GM12801 (cell line): Measurements from ENCODE around the gene SOWAHD.

ENCODE experiments used
- TF ChIP-seq, protein P1 (sequence below): IDR thresholded peaks from one replicate; pipeline ENCODE4 v1.5.1; 2011; ENCODE audit warnings: control low read depth; ENCODE audit not compliant: insufficient read length; ENCODE audit errors: extremely low read depth

SOWAHD gene

DNA sequence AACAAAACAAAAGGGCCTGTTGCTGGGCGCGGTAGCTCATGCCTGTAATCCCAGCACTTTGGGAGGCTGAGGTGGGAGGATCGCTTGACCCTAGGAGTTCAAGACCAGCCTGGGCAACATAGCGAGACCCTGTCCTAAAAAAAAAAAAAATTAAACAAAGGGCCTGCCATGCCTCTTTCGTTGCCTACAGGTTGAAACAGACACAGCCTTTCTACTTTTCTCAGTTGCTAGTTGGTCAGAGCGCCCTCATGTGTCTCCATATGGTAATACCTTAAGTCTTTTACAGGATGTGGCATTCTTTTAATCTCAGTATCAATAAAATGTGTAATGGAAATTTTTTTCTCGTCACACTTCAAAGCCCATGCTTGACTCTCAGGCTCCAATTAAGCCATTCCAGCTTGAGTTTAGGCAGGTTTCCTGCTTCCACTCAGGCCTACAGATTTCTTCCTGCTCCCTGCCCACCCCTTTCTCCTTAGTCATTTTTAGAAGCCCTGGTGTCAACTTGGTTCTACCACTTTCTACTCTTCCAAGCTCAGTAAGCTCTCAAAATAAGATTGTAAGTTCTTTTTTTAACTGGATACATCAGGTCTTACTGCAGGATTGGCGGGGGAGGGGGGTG, 4.6 kb upstream of the SOWAHD start:
- TF ChIP-seq, protein P1, sequence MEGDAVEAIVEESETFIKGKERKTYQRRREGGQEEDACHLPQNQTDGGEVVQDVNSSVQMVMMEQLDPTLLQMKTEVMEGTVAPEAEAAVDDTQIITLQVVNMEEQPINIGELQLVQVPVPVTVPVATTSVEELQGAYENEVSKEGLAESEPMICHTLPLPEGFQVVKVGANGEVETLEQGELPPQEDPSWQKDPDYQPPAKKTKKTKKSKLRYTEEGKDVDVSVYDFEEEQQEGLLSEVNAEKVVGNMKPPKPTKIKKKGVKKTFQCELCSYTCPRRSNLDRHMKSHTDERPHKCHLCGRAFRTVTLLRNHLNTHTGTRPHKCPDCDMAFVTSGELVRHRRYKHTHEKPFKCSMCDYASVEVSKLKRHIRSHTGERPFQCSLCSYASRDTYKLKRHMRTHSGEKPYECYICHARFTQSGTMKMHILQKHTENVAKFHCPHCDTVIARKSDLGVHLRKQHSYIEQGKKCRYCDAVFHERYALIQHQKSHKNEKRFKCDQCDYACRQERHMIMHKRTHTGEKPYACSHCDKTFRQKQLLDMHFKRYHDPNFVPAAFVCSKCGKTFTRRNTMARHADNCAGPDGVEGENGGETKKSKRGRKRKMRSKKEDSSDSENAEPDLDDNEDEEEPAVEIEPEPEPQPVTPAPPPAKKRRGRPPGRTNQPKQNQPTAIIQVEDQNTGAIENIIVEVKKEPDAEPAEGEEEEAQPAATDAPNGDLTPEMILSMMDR: no peak

DNA sequence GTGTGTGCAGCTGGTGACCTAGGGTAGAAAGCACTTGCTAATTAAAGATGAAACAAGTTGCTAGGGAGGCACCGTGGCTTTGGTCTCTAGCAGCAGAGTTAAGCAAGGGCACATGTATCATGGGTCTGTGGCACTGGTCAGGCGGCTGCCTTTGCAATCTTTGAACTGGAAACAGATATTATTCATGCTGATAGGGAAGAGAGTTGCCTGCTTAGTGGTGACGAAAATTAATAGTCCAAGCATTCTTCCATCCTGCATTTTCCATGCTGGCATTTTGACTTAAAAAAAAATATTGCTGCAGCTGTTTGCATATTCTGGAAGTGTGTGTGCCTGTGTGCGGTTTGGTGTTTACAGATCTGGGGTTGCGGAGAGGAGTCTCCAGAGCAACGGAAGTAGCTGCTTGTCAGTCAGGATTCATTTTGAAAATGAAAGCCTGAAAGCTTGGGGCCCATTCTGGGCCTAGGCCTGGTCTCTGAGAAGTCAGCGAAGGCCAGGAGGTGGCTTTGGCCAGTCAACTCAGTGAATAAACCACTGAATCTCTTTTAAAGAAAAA, 2.3 kb upstream of the SOWAHD start:
- TF ChIP-seq, protein P1: no peak

DNA sequence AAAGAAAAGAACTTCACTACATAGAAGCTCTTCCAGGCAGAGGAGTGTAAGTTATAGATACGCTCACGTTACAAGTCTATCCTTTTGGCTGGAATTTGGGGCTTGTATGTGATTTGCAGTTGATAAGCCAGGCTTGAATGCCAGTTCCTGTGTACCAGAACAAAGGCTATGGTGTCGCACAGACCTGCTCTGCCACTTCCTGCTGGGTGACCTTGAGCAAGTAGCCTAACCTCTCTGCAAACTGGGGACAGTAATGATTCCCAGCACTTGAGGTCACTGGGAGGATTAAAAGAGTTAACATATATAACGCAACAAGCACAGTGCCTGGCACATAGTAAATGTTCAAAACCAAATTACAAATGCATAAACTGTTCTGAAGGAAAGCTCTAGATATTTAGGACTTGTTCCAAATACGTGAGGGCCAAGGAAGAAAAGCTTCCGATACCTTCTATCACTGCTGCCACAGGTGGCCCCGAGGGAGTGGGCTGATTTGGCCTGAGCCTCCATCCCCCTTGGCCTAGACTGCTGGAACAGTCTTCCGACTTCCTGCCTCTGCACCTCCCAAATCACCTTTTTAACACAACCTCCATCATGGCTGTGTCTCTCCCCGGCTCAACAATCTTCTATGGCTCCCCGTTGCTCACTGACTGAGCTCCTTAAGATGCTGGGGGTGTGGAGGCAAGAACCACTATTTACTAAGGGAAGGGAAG, 1.3 kb upstream of the SOWAHD start:
- TF ChIP-seq, protein P1: no peak

DNA sequence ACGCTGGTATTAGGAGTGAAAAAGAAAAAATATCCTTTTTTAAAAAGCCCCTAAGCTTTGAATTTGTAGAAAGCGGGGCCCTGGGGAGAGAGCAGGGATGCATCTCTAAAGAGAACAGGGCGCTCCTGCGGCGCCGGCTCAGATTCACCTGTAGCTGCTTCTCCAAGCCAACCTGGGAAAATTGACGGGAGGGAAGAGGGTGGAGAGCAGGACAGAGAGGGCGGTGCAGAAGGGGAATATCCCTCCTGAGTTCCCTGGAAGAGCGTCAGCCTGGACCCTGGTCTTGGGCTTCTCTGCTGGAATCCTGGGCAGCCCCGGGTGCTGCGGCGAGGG, 776 bp upstream of the SOWAHD start:
- TF ChIP-seq, protein P1: no peak

DNA sequence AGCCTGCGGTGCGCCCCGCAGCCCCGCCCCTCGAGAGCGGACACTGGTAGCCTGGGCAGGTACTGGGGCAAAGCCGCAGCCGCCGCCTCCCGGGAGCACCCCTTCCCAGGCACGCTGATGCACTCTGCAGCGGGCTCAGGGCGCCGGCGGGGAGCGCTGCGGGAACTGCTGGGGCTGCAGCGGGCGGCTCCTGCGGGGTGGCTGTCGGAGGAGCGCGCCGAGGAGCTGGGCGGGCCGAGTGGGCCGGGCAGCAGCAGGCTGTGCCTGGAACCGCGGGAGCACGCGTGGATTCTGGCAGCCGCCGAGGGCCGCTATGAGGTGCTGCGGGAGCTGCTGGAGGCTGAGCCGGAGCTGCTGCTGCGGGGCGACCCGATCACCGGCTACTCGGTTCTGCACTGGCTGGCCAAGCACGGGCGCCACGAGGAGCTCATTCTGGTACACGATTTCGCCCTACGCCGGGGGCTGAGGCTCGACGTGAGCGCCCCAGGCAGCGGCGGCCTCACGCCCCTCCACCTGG, 401 bp downstream of the SOWAHD start:
- TF ChIP-seq, protein P1: no peak

DNA sequence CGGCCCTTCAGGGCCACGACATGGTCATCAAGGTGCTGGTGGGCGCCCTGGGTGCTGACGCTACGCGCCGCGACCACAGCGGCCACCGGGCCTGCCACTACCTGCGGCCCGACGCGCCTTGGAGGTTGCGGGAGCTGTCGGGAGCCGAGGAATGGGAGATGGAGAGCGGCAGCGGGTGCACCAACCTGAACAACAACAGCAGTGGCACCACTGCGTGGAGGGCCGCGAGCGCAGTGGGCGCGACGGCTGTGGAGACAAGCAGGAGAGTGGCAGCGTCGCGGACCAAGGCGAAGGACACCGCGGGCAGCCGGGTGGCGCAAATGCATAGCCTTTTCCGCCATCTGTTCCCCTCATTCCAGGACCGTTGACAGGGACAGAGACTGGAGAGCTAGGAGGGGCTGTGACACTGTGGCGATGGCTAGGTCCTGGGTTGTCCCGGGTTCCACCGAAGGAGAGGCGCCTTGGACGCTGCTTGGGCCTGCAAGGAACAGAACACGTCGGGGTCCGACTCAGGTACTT, 919 bp downstream of the SOWAHD start:
- TF ChIP-seq, protein P1: no peak

DNA sequence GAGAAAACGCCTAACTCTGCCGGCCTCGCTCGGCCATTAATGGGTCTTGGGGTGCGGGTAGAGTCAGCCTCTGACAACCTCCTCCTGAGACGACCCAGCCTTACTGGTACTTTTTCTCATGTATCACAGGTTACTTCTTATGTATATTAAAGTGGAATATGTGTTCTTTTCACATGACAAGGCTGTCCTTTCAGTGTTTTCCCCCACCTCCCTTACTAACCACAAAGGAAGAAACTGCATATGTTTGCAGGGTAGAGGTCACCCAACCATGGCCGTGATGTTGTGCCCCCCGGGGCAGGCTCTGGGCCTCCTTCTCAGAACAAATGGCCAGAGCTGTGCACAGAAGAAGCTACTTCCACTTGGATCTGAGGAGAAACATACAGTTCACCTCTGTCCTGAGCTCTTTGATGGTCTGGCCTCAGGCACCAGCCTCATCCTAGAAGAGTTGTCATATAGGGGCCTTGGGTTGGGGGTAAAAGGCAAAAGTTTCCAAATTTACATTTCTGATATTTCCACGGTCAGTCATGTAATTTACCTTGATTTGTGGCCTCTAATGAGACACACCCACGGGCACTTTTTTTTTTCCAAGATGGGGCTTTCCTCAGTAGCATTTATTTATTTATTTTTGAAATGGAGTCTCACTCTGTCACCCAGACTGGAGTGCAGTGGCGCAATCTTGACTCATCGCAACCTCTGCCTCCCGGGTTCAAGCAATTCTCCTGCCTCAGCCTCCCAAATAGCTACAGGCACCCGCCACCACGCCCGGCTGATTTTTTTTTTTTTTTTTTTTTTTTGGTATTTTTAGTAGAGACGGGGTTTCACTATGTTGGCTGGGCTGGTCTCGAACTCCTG, 1.9 kb downstream of the SOWAHD start:
- TF ChIP-seq, protein P1: no peak
